PC-3 (cell line): ENCODE measurements around the gene IFI35. TPM values are rescaled to one million over a fixed set of nuclear protein-coding genes. Genes with fewer than 3 reads are reported as not detected.

Source experiments
- ATAC-seq: fragments of 200-7000 bp; cut with Tn5 transposase; 2 replicates; pipeline ENCODE4 v1.9.1; 2020; ENCODE audit warnings: mild to moderate bottlenecking, moderate library complexity
- BruUV-seq: library from RNA; stranded (reverse); fragments of 400-500 nt; replicated peaks from 2 replicates; lab custom pipeline; 2021; lab: Mats Ljungman, UMichigan
- CTCF ChIA-PET: fragments of 300-600 bp; sonication (Branson Sonifier 250); formaldehyde crosslinking; loops from one replicate; lab custom pipeline; 2022; ENCODE audit warnings: antibody characterized with exemption; lab: Charles Lee
- POLR2A ChIA-PET: fragments of 300-600 bp; sonication (Branson Sonifier 250); formaldehyde crosslinking; loops from one replicate; lab custom pipeline; 2022; ENCODE audit warnings: antibody characterized with exemption; ENCODE audit not compliant: unreplicated experiment; lab: Charles Lee
- DNase-seq: peaks from one replicate; pipeline ENCODE4 v3.0.0-alpha.2; 2015
- H2AFZ ChIP-seq: fragments of 300-600 bp; sonication (generic); 2 replicates; pipeline ENCODE4 v1.6.0; 2016; ENCODE audit warnings: antibody characterized with exemption, low read length
- H3F3A ChIP-seq: fragments of 300-600 bp; sonication (generic); one replicate; pipeline ENCODE4 v1.6.0; 2017; ENCODE audit warnings: antibody characterized with exemption, low read length, control low read depth, mild to moderate bottlenecking; ENCODE audit not compliant: unreplicated experiment
- H3K27ac ChIP-seq: fragments of 300-600 bp; sonication (generic); 2 replicates; pipeline ENCODE4 v1.5.1; 2016; ENCODE audit warnings: mild to moderate bottlenecking, low read length
- H3K27me3 ChIP-seq: fragments of 300-600 bp; sonication (generic); 2 replicates; pipeline ENCODE4 v1.6.1; 2016; ENCODE audit warnings: low read length, mixed read lengths
- H3K36me3 ChIP-seq: fragments of 300-600 bp; sonication (generic); 2 replicates; pipeline ENCODE4 v1.6.1; 2016; ENCODE audit warnings: low read depth, mixed run types, low read length, mixed read lengths
- H3K4me1 ChIP-seq: fragments of 300-600 bp; sonication (generic); 2 replicates; pipeline ENCODE4 v1.5.1; 2016; ENCODE audit warnings: low read length; ENCODE audit not compliant: insufficient read depth
- H3K4me2 ChIP-seq: fragments of 300-600 bp; sonication (generic); 2 replicates; pipeline ENCODE4 v1.6.0; 2016; ENCODE audit warnings: low read length
- H3K4me3 ChIP-seq: fragments of 300-600 bp; sonication (generic); 2 replicates; pipeline ENCODE4 v1.5.1; 2016; ENCODE audit warnings: mild to moderate bottlenecking, low read length, mixed read lengths
- H3K79me2 ChIP-seq: fragments of 300-600 bp; sonication (generic); 2 replicates; pipeline ENCODE4 v1.6.1; 2017; ENCODE audit warnings: low read length, mixed read lengths
- H3K9ac ChIP-seq: fragments of 300-600 bp; sonication (generic); 2 replicates; pipeline ENCODE4 v1.6.0; 2016; ENCODE audit warnings: mild to moderate bottlenecking, low read length
- H3K9me2 ChIP-seq: fragments of 300-600 bp; sonication (generic); replicated peaks from 2 replicates; pipeline ENCODE4 v1.6.1; 2016; ENCODE audit warnings: mixed run types, low read length, mixed read lengths
- H3K9me3 ChIP-seq: fragments of 300-600 bp; sonication (generic); 2 replicates; pipeline ENCODE4 v1.6.1; 2016; ENCODE audit warnings: low read length, mixed read lengths
- H4K20me1 ChIP-seq: fragments of 300-600 bp; sonication (generic); 2 replicates; pipeline ENCODE4 v1.6.1; 2016; ENCODE audit warnings: low read length, mixed read lengths
- EZH2 ChIP-seq: fragments of 300-600 bp; sonication (generic); IDR thresholded peaks from one replicate; pipeline ENCODE4 v1.6.1; 2017; ENCODE audit warnings: antibody characterized with exemption, mild to moderate bottlenecking, low read length; ENCODE audit not compliant: unreplicated experiment
- EZH2phosphoT487 ChIP-seq: fragments of 300-600 bp; sonication (generic); IDR thresholded peaks from 2 replicates; pipeline ENCODE4 v1.6.1; 2018; ENCODE audit warnings: mild to moderate bottlenecking, antibody characterized with exemption, low read length, borderline replicate concordance
- intact Hi-C: fragments of 100-400 bp; cut with micrococcal nuclease; formaldehyde crosslinking; loops from 2 replicates; pipeline ENCODE4 v1.9.0; 2023
- total RNA-seq: library from RNA; depleted of rRNA; stranded (reverse); fragments of >200 nt; gene quantifications from 2 replicates; pipeline ENCODE4 v1.2.3, GENCODE V29; 2014
- TF ChIP-seq, protein P1 (sequence below): fragments of 300-600 bp; sonication (generic); conservative IDR thresholded peaks from 2 replicates; pipeline ENCODE4 v1.5.1; 2017; ENCODE audit warnings: antibody characterized with exemption, low read depth, mild to moderate bottlenecking, low read length

Gene IFI35
- total RNA-seq, 1 experiment from 2014 or later, result 12.3 TPM

DNA sequence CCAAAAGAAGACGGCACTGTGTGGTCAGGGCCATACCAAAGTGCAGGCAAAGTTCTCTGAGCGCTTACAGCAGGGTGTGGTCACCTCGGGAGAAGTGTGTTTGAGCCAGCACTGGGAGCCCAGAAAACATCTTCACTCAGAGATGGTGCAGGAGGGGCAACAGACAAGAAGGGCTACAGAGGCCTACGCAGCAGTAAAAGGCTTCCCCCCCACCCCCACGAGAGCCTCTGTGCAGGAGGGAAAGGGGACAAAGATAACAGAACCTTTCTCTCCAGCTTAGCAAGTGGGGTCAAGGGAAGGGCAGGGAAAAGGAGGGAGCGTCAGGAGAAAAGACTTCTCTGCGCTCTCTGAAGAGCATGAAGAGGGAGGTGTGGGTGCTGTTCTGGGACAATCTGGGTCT is 12.8 kb downstream of the IFI35 start:
- H3K9me2 ChIP-seq, result no peaks in the 10 kb centered on the region
- no peaks in the 10 kb centered on the region for H3K36me3 ChIP-seq
- no peaks in the 10 kb centered on the region for H4K20me1 ChIP-seq
- TF ChIP-seq EZH2, result no peak
- TF ChIP-seq EZH2phosphoT487, result no peak
- TF ChIP-seq, protein P1, sequence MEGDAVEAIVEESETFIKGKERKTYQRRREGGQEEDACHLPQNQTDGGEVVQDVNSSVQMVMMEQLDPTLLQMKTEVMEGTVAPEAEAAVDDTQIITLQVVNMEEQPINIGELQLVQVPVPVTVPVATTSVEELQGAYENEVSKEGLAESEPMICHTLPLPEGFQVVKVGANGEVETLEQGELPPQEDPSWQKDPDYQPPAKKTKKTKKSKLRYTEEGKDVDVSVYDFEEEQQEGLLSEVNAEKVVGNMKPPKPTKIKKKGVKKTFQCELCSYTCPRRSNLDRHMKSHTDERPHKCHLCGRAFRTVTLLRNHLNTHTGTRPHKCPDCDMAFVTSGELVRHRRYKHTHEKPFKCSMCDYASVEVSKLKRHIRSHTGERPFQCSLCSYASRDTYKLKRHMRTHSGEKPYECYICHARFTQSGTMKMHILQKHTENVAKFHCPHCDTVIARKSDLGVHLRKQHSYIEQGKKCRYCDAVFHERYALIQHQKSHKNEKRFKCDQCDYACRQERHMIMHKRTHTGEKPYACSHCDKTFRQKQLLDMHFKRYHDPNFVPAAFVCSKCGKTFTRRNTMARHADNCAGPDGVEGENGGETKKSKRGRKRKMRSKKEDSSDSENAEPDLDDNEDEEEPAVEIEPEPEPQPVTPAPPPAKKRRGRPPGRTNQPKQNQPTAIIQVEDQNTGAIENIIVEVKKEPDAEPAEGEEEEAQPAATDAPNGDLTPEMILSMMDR, result no peak
- H3K27me3 ChIP-seq, result no peaks in the 10 kb centered on the region
- no peak overlapping the region for H3K27ac ChIP-seq
- no peak for ATAC-seq
- H3F3A ChIP-seq, result no peaks in the 10 kb centered on the region
- H3K79me2 ChIP-seq, result peaks cover 13% of the 10 kb centered on the region; the same call in 1 of the 2 replicates
- intact Hi-C loops, result no loop called here
- ChIA-PET POLR2A (no interaction called here), CTCF (interaction anchor here (0.6 kb wide), 1 partner anchor 958 kb away, joined by 3 read pairs; no protein-coding TSS in a partner anchor)
- H3K9me3 ChIP-seq, result no peaks in the 10 kb centered on the region
- no TSS peak for BruUV-seq
- H2AFZ ChIP-seq, result no peak overlapping the region
- peaks cover 5% of the 10 kb centered on the region for H3K4me1 ChIP-seq
- H3K9ac ChIP-seq, result no peak overlapping the region
- no peak overlapping the region for H3K4me3 ChIP-seq
- no peak for DNase-seq
- H3K4me2 ChIP-seq, result no peak overlapping the region

DNA sequence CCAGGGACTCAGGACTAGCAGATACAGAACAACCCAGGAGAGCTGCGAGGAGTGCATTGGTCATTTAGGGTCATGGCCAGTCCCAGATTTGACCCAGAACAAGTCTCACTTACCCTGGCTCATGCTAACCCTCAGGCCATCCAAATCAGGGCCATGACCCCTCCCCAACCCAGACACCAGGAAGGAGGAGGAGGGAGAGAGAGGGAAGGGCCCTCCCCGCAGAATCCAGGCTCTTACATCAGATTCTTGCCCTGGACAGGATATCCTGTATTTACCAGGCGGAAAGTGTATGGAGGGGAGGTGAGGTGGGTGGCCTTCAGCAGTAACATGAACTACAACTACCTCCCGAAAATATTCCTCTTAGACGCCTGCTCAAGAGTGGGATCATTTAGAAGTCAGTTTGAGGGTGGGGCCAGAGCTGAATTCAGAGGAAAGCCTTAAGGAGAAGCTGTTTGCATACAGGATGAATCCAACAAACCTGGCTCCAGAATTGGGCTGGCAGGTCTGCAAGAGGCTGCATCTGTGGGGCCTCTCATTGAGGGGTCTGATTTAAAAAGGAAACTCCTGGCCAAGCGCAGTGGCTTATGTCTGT is 13.5 kb downstream of the IFI35 start:
- CTCF ChIA-PET, result no interaction called here
- H3K4me1 ChIP-seq, result peaks cover 5% of the 10 kb centered on the region
- H3K9me2 ChIP-seq, result no peaks in the 10 kb centered on the region
- POLR2A ChIA-PET, result no interaction called here
- H3K79me2 ChIP-seq, result peaks cover 13% of the 10 kb centered on the region; the same call in 1 of the 2 replicates
- no peak overlapping the region for H2AFZ ChIP-seq
- no peaks in the 10 kb centered on the region for H3F3A ChIP-seq
- intact Hi-C loops, result loop anchor here (5.0 kb wide), 1 partner anchor 107 kb away; the partner anchor contains the start of gene BRCA1
- no peaks in the 10 kb centered on the region for H4K20me1 ChIP-seq
- no peak overlapping the region for H3K27ac ChIP-seq
- H3K9ac ChIP-seq, result no peak overlapping the region
- no peak overlapping the region for H3K4me3 ChIP-seq
- no peaks in the 10 kb centered on the region for H3K9me3 ChIP-seq
- ATAC-seq (no peak), DNase-seq (no peak)
- no peak overlapping the region for H3K4me2 ChIP-seq
- BruUV-seq, result no TSS peak
- H3K36me3 ChIP-seq, result no peaks in the 10 kb centered on the region
- TF ChIP-seq, protein P1, result no peak
- TF ChIP-seq EZH2phosphoT487 (no peak), EZH2 (no peak)
- H3K27me3 ChIP-seq, result no peaks in the 10 kb centered on the region
